GM06990 (cell line): ENCODE measurements around the gene PIEZO1.

Experiments
- DNase-seq: peaks from one replicate; pipeline ENCODE4 v3.0.0-alpha.2; 2011; ENCODE audit not compliant: insufficient read length; ENCODE audit errors: extremely low read depth
- H3K27me3 ChIP-seq: replicated peaks from 2 replicates; pipeline ENCODE4 v1.6.0; 2011; ENCODE audit warnings: low read length; ENCODE audit not compliant: control insufficient read depth, insufficient read depth
- H3K36me3 ChIP-seq: 2 replicates; pipeline ENCODE4 v1.5.1; 2011; ENCODE audit warnings: low read length; ENCODE audit not compliant: control insufficient read depth, insufficient read depth
- H3K4me3 ChIP-seq: replicated peaks from 2 replicates; pipeline ENCODE4 v1.5.1; 2011; ENCODE audit warnings: low read depth, mild to moderate bottlenecking, control low read depth, low read length
- TF ChIP-seq, protein P1 (sequence below): IDR thresholded peaks from 2 replicates; pipeline ENCODE4 v1.5.1; 2011; ENCODE audit warnings: low read length, control low read depth, mild to moderate bottlenecking, inconsistent platforms; ENCODE audit not compliant: insufficient read depth, poor library complexity, severe bottlenecking

PIEZO1 gene

DNA sequence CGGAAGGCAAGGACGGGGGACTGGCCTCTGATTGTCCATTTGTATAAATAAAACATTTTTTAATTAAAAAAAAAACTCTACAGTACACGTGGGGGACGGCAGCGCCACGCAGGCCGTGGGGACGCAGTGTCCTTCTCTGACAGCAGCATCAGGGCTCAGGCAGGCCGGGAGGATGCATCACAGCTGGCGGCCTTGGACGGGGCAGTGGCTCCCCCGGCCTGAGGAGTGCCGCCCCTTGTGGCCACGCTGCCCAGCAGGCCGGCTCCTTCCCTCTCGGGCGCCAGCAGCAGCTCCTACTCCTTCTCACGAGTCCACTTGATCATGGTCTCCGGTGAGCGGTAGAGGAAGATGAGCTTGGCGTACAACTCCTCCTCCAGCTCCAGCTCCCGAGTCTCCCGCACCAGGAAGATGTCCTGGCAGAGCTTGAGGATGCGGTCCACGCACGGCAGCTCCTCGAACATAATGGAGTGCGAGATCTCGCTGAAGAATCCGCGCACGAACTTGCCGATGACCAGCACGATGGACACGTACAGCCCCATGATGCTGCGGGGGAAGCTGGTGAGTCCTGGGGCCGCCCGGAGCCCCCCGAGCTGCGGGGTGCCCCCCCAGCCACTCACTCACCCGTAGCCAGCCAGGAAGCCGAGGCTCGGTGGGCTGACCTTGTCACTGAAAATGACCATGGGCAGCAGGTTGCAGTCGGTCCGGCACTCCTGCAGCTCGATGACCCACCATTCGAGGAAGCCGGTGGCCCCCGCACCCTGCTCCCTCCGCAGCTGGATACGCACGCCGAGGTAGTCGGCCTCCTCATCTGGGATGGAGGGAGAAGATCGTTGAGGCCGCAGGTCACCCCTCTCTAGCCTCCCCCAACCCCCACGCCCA, 69.5 kb downstream of the PIEZO1 start:
- Histone ChIP-seq H3K36me3 (peaks cover 58% of the 10 kb centered on the region), H3K27me3 (no peaks in the 10 kb centered on the region), H3K4me3 (no peak overlapping the region)
- no peak for DNase-seq
- TF ChIP-seq, protein P1, sequence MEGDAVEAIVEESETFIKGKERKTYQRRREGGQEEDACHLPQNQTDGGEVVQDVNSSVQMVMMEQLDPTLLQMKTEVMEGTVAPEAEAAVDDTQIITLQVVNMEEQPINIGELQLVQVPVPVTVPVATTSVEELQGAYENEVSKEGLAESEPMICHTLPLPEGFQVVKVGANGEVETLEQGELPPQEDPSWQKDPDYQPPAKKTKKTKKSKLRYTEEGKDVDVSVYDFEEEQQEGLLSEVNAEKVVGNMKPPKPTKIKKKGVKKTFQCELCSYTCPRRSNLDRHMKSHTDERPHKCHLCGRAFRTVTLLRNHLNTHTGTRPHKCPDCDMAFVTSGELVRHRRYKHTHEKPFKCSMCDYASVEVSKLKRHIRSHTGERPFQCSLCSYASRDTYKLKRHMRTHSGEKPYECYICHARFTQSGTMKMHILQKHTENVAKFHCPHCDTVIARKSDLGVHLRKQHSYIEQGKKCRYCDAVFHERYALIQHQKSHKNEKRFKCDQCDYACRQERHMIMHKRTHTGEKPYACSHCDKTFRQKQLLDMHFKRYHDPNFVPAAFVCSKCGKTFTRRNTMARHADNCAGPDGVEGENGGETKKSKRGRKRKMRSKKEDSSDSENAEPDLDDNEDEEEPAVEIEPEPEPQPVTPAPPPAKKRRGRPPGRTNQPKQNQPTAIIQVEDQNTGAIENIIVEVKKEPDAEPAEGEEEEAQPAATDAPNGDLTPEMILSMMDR: no peak

DNA sequence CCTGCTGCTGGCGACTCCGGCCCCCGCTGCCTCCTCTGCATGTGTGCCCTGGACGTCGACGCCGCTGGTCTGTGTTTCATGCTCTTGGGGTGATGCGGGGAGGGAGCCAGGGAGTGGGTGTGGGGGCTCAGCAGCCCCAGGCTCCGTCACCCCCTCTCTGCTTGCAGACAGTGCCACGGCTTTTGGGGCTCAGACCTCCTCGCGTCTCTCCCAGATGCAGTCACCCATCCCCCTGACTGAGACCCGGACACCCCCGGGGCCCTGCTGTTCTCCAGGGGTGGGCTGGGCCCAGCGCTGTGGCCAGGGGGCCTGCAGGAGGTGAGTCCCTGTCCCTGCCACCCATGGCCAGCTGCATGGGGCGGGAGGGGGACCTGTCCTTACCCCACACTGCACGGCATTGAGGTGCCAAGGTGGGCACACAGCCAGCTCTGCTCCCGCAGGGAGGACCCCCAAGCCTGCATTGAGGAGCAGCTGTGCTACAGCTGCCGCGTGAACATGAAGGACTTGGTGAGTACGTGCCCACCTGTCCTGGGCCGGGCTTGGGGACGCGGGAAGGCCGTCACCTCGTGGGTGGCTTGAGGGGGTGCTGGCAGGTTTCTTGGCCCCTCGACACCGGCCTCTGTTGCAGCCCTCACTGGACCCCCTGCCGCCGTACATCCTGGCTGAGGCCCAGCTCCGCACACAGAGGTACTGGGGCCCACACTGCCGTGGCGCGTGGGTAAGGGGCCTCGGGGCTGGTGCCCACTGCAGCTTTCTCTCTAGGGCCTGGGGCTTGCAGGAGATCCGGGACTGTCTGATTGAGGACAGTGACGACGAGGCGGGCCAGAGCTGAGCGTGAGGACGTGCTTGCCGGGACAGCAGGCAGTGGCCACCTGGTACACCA, 70.4 kb downstream of the PIEZO1 start:
- Histone ChIP-seq H3K27me3 (no peaks in the 10 kb centered on the region), H3K36me3 (peaks cover 54% of the 10 kb centered on the region), H3K4me3 (no peak overlapping the region)
- TF ChIP-seq, protein P1: no peak
- no peak for DNase-seq

DNA sequence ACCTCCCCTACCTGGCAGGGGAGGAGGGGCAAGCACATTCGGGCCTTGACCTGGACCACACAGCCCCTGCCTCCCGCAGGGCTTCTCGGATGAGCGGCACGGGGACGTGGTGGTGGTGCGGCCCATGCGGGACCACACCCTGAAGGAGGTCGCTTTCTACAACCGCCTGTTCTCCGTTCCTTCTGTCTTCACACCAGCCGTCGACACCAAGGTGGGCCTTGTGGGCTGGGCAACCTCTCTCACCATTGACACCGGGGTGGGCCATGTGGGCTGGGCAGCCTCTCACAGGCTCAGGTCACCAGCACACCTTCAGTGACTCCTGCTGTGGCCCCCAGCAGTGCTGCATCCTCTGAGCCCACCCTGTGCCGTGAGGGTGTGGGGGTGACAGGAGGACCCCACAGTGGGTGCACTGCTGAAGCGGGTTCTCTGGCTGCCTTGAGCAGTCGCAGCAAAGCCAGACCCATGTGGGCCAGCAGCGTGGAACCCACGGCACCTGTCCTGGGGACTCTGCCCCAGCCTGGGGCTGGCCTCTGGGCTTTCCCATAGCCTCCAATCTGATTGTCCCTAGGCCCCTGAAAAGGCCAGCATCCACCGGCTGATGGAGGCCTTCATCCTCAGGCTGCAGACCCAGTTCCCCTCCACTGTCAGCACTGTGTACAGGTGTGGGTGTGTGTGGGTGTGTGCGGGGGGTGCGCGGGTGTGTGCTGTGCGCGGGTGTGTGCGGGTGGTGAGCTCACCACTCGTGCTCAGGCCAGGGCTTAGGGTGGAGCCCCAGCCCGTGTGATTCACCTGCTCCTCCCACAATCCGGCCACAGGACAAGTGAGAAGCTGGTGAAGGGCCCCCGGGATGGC, 71.2 kb downstream of the PIEZO1 start:
- no peak overlapping the region for H3K4me3 ChIP-seq
- TF ChIP-seq, protein P1: no peak
- DNase-seq: no peak
- H3K27me3 ChIP-seq: no peaks in the 10 kb centered on the region
- peaks cover 48% of the 10 kb centered on the region for H3K36me3 ChIP-seq

DNA sequence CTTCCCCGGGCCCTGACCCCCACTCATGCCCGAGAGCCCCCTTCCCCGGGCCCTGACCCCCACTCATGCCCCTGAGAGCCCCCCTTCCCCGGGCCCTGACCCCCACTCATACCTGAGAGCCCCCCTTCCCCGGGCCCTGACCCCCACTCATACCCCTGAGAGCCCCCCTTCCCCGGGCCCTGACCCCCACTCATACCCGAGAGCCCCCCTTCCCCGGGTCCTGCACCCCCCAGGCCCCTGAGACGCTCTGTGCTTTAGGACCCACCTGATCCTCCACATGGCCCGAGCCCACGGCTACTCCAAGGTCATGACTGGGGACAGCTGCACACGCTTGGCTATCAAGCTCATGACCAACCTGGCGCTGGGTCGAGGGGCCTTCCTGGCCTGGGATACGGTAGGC, 72.0 kb downstream of the PIEZO1 start:
- Histone ChIP-seq H3K36me3 (peaks cover 43% of the 10 kb centered on the region), H3K4me3 (no peak overlapping the region), H3K27me3 (no peaks in the 10 kb centered on the region)
- TF ChIP-seq, protein P1: no peak
- no peak for DNase-seq

DNA sequence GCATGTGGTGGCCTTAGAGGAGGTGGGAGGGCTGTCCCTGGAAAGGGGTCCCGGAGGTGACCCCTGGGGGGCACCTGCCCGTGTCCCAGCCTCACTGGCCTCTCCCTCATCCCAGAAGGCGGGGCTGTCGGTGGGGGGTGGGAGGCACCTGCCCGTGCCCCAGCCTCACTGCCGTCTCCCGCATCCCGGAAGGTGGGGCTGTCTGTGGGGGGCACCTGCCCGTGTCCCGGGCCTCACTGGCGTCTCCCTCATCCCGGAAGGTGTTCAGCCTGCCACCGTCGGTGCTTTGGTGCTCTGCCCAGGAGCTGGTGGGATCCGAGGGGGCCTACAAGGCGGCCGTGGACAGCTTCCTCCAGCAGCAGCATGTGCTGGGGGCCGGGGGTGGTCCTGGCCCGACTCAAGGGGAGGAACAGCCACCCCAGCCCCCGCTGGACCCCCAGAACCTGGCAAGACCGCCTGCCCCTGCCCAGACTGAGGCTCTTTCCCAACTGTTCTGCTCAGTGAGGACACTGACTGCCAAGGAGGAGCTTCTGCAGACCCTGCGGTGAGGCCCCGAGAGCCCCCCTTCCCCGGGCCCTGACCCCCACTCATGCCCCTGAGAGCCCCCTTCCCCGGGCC, 72.5 kb downstream of the PIEZO1 start:
- Histone ChIP-seq H3K27me3 (no peaks in the 10 kb centered on the region), H3K4me3 (no peak overlapping the region), H3K36me3 (peaks cover 43% of the 10 kb centered on the region)
- TF ChIP-seq, protein P1: no peak
- no peak for DNase-seq
